GM18909 (cell line): ENCODE results near the gene KCNF1.

Experiments
- ATAC-seq: cut with Tn5 transposase; IDR thresholded peaks from one replicate; pipeline ENCODE4 v1.9.1; 2021; ENCODE audit warnings: mild to moderate bottlenecking; ENCODE audit not compliant: unreplicated experiment, poor library complexity

Gene KCNF1

GRCh38 chr2:10879624-10880585 lies 31.8 kb upstream of the KCNF1 start:
- ATAC-seq: no peak

GRCh38 chr2:10880586-10881321 lies 31.0 kb upstream of the KCNF1 start:
- ATAC-seq: no peak

- no peak for ATAC-seq
These were observed 29.2 kb upstream of the KCNF1 start for GRCh38 chr2:10882568-10882967.

- no peak for ATAC-seq
These were observed 28.7 kb upstream of the KCNF1 start for GRCh38 chr2:10883066-10883465.

GRCh38 chr2:10883801-10884478 lies 27.8 kb upstream of the KCNF1 start:
- ATAC-seq: no peak

DNA sequence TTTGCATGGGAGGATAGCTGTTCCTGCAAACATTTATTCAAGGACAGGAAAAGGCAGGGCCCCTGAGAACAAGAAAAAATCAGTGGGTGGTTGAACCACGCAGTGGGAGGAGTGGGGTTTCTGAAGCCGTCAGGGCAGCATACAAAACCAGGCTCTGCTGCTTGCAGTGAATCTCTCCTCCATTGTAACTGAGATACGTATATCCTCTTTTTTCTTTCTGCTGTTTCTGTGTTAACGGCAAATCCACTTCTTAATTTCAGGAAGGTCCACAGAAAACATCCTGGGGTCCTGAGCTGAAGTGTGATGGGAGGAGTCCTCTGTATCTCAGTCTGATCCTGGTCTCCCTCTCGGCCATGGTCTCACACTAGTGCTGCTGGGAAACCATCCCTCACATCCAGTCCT lies 27.2 kb upstream of the KCNF1 start:
- no peak for ATAC-seq

- ATAC-seq: no peak
These were observed 26.5 kb upstream of the KCNF1 start for GRCh38 chr2:10885094-10885860.

- no peak for ATAC-seq
These were observed 24.3 kb upstream of the KCNF1 start for GRCh38 chr2:10887476-10887875.

DNA sequence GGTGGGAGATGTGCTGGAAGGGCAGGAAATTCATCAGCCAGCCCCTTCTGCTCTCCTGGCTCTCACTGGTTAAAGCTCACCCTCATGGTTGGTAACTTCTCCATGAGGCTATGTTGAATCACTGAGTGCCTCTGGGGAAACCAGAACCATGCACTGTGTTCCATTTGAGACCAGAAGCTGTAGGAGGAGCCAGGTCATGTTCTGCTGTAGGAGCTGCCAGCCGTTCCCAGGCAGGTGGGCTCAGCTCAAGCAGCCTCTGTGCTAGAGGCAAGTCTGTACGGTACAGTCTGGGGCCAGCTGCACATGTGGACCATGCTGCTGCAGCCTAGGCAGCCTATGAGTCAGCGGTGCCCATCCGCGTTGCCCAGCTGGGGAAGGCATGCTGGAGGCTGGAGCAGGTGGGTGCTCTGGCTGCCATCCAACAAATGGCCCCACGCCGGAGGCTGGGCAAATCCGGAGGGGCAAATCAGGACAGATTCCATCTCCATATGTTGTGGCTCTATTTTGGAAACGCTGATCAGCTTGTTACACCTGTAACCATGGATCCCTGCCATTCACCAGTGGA lies 22.0 kb upstream of the KCNF1 start:
- ATAC-seq: no peak

GRCh38 chr2:10890706-10891270 lies 20.9 kb upstream of the KCNF1 start:
- ATAC-seq: no peak

DNA sequence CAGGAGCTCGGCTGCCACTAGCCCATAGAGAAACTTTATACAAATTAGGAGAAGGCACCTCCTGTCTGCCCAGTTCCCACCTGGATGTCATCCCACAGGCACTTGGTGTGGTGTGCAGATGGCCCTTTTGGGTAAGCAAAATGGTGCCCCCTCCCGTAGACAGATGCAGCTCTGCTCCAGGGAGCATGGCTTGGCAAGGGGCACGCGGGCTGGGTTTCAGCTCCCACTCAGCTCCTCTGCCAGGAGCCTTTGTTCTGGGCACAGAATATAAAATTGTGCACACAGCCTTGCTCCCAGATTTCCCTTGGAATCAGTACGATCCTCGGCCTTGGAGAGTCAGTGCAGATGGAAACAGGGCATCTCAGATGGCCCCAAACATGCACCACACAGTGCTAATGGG lies 20.3 kb upstream of the KCNF1 start:
- ATAC-seq: no peak

GRCh38 chr2:10891848-10892247 lies 19.9 kb upstream of the KCNF1 start:
- no peak for ATAC-seq

DNA sequence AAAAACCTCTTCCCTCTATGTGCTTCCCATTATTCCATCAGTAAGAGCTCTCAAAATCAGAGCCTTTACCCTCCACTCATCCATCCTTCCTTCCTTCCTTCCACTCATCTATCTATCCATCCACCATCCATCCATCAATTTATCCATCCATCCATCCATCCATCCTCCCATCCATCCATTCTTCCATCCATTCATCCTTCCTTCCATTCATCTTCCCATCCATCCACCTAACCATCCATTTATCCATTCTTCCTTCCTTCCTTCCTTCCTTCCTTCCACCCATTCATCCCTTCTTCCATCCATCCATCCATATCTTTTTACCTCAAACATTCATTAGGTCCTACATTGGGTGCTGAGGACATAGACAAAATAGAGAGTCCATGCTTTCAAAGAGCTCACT lies 19.4 kb upstream of the KCNF1 start:
- ATAC-seq: no peak

DNA sequence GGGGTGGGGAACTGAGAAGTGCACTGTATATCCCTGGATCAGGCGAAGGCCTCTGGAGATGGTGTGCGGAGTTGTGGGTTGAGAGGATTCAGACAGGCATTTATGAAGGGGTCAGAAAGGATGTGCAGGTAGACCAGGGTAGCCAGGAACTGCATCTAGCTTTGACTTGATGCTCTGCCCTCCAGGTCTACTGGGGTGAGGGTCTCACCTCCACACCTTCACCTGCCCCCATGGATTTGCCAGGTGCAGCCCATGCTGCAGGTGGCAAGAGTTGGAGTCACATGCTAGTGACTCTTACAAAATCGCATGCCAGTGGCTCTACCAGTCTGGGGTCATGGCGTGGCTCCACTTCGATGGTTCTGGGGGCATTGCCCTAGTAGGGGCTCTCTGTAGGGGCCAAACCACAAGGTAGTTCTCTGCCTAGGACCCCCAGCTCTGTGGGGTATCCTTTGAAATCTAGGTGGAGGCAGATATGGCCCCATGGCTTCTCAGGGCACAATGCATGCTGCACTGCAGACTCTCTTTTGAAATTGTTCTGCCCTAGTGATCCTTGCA lies 18.9 kb upstream of the KCNF1 start:
- no peak for ATAC-seq

GRCh38 chr2:10894264-10894935 lies 17.3 kb upstream of the KCNF1 start:
- ATAC-seq: no peak

GRCh38 chr2:10895231-10895630 lies 16.5 kb upstream of the KCNF1 start:
- ATAC-seq: no peak

- no peak for ATAC-seq
These were observed 13.8 kb upstream of the KCNF1 start for GRCh38 chr2:10897956-10898355.

GRCh38 chr2:10900216-10901109 lies 11.3 kb upstream of the KCNF1 start:
- no peak for ATAC-seq
